NCI-H345 treated with DMSO at 0.1 percent for 48 hours (cell line): ENCODE measurements around the gene CACNA2D1.

Source experiments
- DNase-seq: peaks from one replicate; lab custom pipeline; 2025; ENCODE audit not compliant: unreplicated experiment; lab: John Stamatoyannopoulos, UW

CACNA2D1 gene

GRCh38 chr7:82234457-82235049 lies 209.0 kb downstream of the CACNA2D1 start:
- peak; percentile 64 for DNase-seq

DNA sequence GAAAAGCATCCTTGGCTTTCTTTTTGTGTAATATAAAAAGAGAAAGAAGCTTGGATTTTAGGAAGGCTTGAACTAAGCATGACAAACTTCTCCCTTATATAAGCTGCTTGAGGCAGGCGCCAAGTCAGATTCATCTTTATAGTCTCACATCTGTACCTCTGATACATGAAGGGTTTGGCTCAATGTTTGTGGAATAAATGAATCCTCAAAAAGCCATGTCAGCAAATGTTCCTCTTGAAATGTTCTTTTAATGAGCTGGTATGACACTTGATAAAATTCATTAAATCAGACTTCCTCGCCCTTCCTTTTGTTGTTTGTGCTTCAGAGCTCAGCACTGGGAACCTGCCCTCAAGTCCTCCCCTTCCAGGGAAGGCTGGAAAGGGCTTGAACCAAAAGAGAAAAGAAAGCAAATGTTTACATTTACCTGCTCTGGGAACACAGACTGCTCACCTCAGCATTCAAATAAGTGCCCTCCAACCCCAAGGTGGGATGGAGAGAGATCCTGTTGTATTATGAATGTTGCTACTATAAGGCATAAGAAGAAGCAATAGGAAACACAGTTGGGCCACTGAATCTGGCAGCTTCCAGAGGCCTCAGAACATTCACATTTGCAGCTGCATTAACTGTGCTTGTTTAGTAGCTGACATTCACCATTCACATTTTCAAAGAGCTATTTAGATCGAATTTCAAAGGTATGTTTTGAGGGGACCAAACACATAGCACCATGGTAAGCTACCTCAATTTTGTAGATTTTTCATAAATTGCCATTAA lies 212.6 kb downstream of the CACNA2D1 start:
- DNase-seq, result no peak

DNA sequence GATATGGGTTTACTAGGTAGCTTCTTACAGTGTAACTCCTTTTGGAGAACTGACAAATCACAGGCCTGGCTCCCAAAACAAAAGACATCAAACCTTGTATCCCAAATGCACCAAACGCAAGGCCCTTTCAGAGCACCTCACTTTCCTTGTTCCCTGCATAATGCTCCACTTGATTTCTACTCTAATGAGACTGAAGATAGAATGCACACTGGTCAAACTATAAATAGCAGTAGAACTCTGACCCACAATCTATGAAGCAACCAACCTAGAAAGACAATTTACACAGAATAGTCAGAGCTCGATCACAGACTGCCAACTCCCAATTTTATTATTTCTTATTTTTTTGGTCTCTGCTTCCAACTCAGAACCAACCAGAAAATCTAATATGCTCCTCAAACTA lies 214.4 kb downstream of the CACNA2D1 start:
- DNase-seq, result no peak

DNA sequence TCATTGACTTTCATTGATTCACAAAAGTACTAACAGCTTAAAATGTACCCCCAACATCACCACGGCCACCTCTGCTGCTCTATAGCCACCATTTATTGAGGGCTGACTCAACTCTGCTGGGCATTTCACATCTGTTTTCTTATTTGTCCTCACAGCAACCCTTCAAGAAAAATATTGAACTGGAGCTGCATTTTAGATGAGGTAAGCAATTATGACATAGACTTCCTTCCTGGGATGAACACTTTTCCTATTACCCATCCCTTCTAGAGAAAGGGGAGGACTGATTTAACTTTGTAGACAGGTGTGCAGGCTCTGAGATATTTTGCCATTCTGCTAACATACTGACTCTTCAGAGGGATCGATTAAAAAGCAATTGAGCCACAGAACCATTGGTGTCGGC lies 217.4 kb downstream of the CACNA2D1 start:
- no peak for DNase-seq

GRCh38 chr7:82224529-82224928 lies 219.0 kb downstream of the CACNA2D1 start:
- DNase-seq, result no peak

- no peak for DNase-seq
These were observed 220.0 kb downstream of the CACNA2D1 start for GRCh38 chr7:82223580-82223979.

DNA sequence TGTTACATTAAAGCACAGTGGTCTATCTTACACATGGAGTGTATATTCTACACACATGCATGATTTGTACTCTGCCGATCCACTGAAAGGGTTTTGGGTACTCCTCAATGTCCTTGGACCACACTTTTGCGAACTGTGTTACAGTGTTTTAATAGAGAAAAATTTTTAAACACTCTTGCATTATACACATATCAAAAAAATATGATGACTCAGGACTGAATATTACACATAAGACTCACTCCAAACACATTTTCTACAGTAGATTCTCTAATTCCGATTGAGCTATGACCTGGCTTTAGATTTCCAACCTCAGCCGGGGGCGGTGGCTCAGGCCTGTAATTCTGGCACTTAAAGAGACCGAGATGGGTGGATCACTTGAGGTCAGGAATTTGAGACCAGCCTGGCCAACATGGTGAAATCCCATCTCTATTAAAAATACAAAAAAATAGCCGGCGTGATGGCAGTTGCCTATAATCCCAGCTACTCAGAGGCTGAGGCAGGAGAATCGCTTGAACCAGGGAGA lies 222.4 kb downstream of the CACNA2D1 start:
- no peak for DNase-seq

DNA sequence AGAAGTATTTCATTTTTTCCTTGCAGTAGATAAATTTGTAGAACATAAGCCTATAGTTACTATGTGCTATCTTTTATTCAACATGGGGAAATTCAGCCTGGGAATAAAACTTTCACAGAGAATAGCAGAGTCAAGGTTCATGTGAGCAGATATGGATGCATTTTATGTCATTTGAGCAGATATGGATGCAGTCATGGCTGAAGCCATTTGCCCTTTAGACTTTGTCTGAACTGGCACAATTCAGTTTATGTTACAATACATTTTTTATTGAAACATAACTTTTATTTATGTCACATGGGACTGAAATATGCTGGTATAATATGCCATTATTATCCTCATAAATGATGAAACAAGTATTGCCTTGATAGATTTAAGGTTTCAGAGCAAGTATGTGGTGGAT lies 231.1 kb downstream of the CACNA2D1 start:
- DNase-seq, result no peak

- DNase-seq, result no peak
These were observed 232.2 kb downstream of the CACNA2D1 start for GRCh38 chr7:82211333-82211732.

DNA sequence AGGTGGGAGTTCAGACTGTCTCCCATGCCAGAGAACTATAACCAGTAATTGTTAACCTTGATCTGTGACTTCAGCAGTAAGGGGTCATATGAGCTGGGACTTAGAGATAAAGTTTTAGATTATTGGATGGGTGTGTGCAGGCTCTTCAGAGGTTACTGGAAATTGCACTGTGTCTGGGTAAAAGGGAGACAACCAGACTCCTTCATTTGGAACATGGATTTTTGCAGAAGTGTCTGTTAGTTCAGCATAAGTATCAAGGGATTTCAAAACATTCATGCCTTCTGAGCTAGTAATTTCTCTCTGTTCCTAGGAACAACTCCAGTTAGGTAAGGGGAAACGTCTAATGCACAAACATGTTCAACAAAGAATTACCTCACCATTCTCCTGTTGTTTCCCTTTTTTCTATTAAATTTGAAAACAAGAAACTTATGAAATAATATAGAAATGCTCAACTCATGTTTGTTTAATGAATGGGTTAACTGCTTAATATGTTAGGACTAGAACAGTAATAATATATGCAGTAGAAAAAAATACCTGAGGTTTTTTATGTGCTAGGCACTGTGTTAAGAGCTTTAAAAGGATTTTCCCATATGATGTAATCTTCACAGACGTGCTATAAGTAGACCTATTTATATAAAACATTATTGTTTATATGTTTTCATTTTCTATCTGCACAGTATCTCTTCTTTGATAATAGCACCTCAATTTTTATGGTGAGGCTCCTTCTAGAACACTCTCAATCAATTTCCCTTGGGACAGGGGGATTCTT lies 233.0 kb downstream of the CACNA2D1 start:
- no peak for DNase-seq

DNA sequence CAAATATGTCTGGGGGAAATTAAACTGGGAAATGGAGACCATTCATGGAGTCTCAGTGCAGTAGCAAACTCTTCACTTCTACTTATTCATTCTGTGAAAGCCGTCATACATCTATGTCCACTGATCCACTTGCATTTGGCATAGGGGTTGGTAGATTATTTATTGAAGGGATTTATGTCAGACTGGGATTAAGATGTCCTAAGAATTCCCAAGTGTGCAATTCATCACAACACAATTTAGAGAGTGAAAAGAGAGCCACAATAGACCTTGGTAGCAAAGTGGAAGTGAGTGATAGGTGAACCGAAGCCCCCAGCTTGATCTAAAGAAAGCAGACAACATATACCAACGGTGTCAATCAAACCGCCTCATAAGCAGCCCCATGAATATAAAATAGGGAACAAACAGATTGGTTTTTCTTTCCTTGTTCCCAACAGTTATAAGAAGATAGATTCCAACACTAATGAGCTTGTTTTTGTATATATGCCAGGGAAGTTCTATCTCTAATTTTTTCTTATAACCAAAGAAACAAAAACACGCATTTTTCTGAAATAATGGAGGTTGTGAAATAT lies 234.3 kb downstream of the CACNA2D1 start:
- no peak for DNase-seq

GRCh38 chr7:82204694-82205093 lies 238.9 kb downstream of the CACNA2D1 start:
- DNase-seq, result no peak

DNA sequence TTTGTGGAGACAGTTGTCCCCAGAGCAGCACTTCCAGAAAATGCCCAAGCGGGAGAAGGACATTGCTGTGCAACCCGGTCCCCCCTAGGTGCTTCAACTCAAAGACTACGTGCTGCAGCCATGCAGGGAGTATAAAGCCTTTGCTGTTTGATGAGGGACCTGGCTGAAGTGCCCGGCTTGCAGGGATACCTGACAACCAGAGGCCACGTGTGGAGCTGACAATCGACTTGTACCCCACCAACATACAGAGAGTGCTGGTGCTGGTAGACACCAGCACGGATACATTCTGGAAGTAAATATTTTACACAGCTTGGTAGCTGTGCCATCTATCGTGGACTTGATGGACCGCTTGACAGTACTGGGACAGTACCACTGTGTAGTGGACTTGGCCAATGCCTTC lies 240.6 kb downstream of the CACNA2D1 start:
- DNase-seq, result no peak

GRCh38 chr7:82202107-82202506 lies 241.5 kb downstream of the CACNA2D1 start:
- no peak for DNase-seq

GRCh38 chr7:82200601-82201000 lies 243.0 kb downstream of the CACNA2D1 start:
- DNase-seq, result no peak

DNA sequence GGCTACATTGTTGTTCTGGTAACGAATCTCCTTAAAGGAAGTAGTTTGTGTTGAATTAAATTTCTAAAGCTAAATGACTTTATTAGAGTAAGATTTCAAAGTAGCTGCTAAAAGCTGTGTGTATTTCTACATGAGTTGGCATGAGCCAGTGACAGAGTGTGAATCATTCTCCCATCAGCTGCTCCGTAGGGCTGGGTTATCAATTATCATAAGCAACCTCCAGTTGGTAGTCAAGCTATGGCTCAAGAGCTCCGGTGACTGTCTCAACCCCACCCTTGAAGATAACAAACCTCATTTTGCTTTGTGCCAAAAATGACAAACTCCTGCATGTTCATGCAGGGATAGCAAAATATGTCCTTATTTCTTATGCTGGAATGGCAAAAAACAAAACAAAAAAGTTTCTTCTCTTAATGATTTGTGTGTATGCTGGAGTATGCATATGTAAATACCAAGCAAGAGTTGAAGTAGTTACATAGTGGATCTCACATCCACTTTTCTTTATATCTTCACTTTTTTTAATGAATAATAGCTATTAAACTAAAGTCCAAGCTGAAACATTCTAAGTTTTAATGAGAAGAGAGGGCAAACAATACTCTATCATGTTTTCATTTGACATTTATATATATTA lies 249.4 kb downstream of the CACNA2D1 start:
- DNase-seq, result no peak

- DNase-seq, result no peak
These were observed 254.9 kb downstream of the CACNA2D1 start for GRCh38 chr7:82188636-82189035.

GRCh38 chr7:82185443-82185842 lies 258.1 kb downstream of the CACNA2D1 start:
- no peak for DNase-seq

GRCh38 chr7:82183634-82184033 lies 259.9 kb downstream of the CACNA2D1 start:
- no peak for DNase-seq

DNA sequence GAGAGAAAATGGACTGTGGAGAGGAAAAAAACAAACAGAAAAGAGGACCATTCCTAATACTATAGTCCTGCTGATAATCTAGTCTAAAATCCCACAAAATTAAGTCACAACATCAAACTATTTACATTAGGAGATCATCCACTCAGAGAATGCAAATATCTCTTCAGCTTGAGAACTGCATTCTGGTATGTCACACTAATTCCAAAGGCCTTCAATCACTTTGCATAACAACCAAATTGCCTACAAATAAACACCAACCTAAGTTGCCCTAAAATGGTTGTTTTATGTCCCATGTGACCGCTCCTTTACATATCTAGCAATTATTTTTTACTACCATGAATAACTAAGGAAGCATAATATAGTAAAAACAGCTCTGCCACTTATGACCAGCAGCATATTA lies 264.3 kb downstream of the CACNA2D1 start:
- DNase-seq, result no peak

DNA sequence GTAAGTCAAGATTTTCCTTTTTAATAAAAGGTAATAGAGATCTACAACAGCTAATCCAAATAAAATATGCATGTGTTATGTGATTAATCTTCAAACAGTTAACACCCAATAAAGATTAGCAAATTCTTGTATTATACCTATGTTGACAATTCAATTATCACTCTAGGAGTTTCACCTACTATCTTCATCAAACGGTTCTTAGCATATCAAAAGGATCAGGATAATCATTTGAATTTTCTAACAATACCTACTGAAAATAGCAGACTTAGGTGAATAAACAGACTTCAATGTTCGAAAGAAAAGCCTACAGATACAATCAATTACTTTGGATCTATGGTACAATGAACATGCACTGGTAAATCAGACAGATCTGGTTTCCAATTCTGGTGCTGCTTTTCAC lies 268.3 kb downstream of the CACNA2D1 start:
- DNase-seq, result no peak
